Thoracic aorta (tissue), 2 donors: Measurements from ENCODE around the gene ACAP1. TPM values are rescaled to one million over a fixed set of nuclear protein-coding genes. Genes with fewer than 3 reads are reported as not detected.
"Not testable (repeated sequence)": the region's sequence is repeated elsewhere in the genome, so short reads cannot be mapped to it uniquely, and the experiment has no call there.

Experiments
- ATAC-seq: fragments of 150-250 bp; one replicate; pipeline ENCODE4 v1.8.0; 2017; ENCODE audit warnings: low read depth; ENCODE audit not compliant: insufficient number of reproducible peaks, low FRiP score
- DNase-seq: peaks from one replicate; pipeline ENCODE4 v3.0.0-alpha.2; 2020; ENCODE audit warnings: low spot score
- H3K27ac ChIP-seq, 2 donors: fragments of 200-600 bp; sonication (generic); 1 replicate in 1 of 2; 2 replicates in 1 of 2; pipeline ENCODE4 v1.5.1; 2016; ENCODE audit warnings: mild to moderate bottlenecking in 2 of 2, moderate library complexity in 2 of 2
- H3K27me3 ChIP-seq: fragments of 200-600 bp; sonication (generic); replicated peaks from 2 replicates; pipeline ENCODE4 v1.6.0; 2016; ENCODE audit warnings: mild to moderate bottlenecking; ENCODE audit not compliant: insufficient read depth
- H3K36me3 ChIP-seq: fragments of 200-600 bp; sonication (generic); one replicate; pipeline ENCODE4 v1.5.1; 2016
- H3K4me1 ChIP-seq, 2 donors: fragments of 200-600 bp; sonication (generic); 1 replicate in 1 of 2; 2 replicates in 1 of 2; pipeline versions ENCODE4 v1.5.1 to v1.6.0; 2016; ENCODE audit warnings: low read depth in 2 of 2, mild to moderate bottlenecking in 1 of 2; ENCODE audit not compliant: control insufficient read depth in 1 of 2
- H3K4me3 ChIP-seq: fragments of 200-600 bp; sonication (generic); 2 replicates; pipeline ENCODE4 v1.5.1; 2016; ENCODE audit warnings: mild to moderate bottlenecking
- H3K9me3 ChIP-seq: fragments of 200-600 bp; sonication (generic); 2 replicates; pipeline ENCODE4 v1.5.1; 2016
- CTCF ChIP-seq: fragments of 200-600 bp; sonication (generic); IDR thresholded peaks from one replicate; pipeline ENCODE4 v1.5.1; 2019; ENCODE audit warnings: antibody characterized with exemption
- total RNA-seq, 2 donors: library from RNA; depleted of rRNA; stranded (reverse); fragments of >200 nt; gene quantifications; one replicate each; pipeline versions ENCODE4 v1.1.0 to v1.2.3, GENCODE V29; 2016

Gene ACAP1
- total RNA-seq, 2 donors from 2014 or later: 6.8 to 9.9 TPM

- no peak for ATAC-seq
Observed at GRCh38 chr17:7357381-7357780, 21.1 kb downstream of the ACAP1 start.

GRCh38 chr17:7361906-7362305, 25.6 kb downstream of the ACAP1 start:
- TF ChIP-seq CTCF: no peak
- Histone ChIP-seq H3K27ac (no peak overlapping the region), H3K27me3 (no peaks in the 10 kb centered on the region), H3K4me3 (no peak overlapping the region), H3K36me3 (no peaks in the 10 kb centered on the region), H3K9me3 (no peaks in the 10 kb centered on the region), H3K4me1 (no peaks in the 10 kb centered on the region)
- ATAC-seq (no peak), DNase-seq (no peak)

More at GRCh38 chr17:7357381-7357780, 21.1 kb downstream of the ACAP1 start:
- H3K27ac ChIP-seq: no peak overlapping the region
- no peak for TF ChIP-seq CTCF
- no peak overlapping the region for H3K4me3 ChIP-seq
- no peaks in the 10 kb centered on the region for H3K9me3 ChIP-seq
- no peak for DNase-seq
- no peaks in the 10 kb centered on the region for H3K27me3 ChIP-seq
- H3K36me3 ChIP-seq: no peaks in the 10 kb centered on the region
- H3K4me1 ChIP-seq: peaks cover 16 to 29% of the 10 kb centered on the region in 2 donors

- Histone ChIP-seq H3K9me3 (no peaks in the 10 kb centered on the region), H3K27ac (no peak overlapping the region), H3K27me3 (no peaks in the 10 kb centered on the region), H3K4me3 (no peak overlapping the region), H3K36me3 (no peaks in the 10 kb centered on the region), H3K4me1 (no peaks in the 10 kb centered on the region)
- TF ChIP-seq CTCF: no peak
- no peak for ATAC-seq
- no peak for DNase-seq
Observed at GRCh38 chr17:7363311-7363710, 27.0 kb downstream of the ACAP1 start.

GRCh38 chr17:7365963-7366362, 29.6 kb downstream of the ACAP1 start:
- H3K27ac ChIP-seq, H3K36me3 ChIP-seq, H3K27me3 ChIP-seq, DNase-seq, H3K4me1 ChIP-seq, H3K9me3 ChIP-seq, H3K4me3 ChIP-seq, ATAC-seq: not testable (repeated sequence)

GRCh38 chr17:7367083-7367482, 30.8 kb downstream of the ACAP1 start:
- H3K9me3 ChIP-seq: no peaks in the 10 kb centered on the region
- H3K36me3 ChIP-seq: no peaks in the 10 kb centered on the region
- no peaks in the 10 kb centered on the region for H3K4me1 ChIP-seq
- H3K4me3 ChIP-seq: no peak overlapping the region
- no peaks in the 10 kb centered on the region for H3K27me3 ChIP-seq
- DNase-seq: no peak
- no peak overlapping the region for H3K27ac ChIP-seq
- TF ChIP-seq CTCF: no peak
- no peak for ATAC-seq

- H3K4me3 ChIP-seq: no peak overlapping the region
- no peaks in the 10 kb centered on the region for H3K4me1 ChIP-seq
- no peaks in the 10 kb centered on the region for H3K9me3 ChIP-seq
- H3K27me3 ChIP-seq: no peaks in the 10 kb centered on the region
- ATAC-seq (no peak), DNase-seq (no peak)
- H3K36me3 ChIP-seq: no peaks in the 10 kb centered on the region
- H3K27ac ChIP-seq: no peak overlapping the region
- no peak for TF ChIP-seq CTCF
Observed at GRCh38 chr17:7367918-7368598, 31.7 kb downstream of the ACAP1 start.

GRCh38 chr17:7368599-7368994, 32.3 kb downstream of the ACAP1 start:
- not testable (repeated sequence) for DNase-seq, H3K27me3 ChIP-seq, H3K9me3 ChIP-seq, H3K4me1 ChIP-seq, H3K36me3 ChIP-seq, H3K27ac ChIP-seq, ATAC-seq, H3K4me3 ChIP-seq
